GM11168 (cell line): ENCODE measurements around the gene C1QL4.
"Not testable (repeated sequence)": the region's sequence is repeated elsewhere in the genome, so short reads cannot be mapped to it uniquely, and the experiment has no call there.

Source experiments
- in situ Hi-C: fragments of 300-500 bp; cut with MboI; formaldehyde crosslinking; loops from one replicate; pipeline ENCODE4 v1.12.0; 2022; ENCODE audit warnings: low sequenced_read_pairs; ENCODE audit not compliant: unreplicated experiment

Gene C1QL4

DNA sequence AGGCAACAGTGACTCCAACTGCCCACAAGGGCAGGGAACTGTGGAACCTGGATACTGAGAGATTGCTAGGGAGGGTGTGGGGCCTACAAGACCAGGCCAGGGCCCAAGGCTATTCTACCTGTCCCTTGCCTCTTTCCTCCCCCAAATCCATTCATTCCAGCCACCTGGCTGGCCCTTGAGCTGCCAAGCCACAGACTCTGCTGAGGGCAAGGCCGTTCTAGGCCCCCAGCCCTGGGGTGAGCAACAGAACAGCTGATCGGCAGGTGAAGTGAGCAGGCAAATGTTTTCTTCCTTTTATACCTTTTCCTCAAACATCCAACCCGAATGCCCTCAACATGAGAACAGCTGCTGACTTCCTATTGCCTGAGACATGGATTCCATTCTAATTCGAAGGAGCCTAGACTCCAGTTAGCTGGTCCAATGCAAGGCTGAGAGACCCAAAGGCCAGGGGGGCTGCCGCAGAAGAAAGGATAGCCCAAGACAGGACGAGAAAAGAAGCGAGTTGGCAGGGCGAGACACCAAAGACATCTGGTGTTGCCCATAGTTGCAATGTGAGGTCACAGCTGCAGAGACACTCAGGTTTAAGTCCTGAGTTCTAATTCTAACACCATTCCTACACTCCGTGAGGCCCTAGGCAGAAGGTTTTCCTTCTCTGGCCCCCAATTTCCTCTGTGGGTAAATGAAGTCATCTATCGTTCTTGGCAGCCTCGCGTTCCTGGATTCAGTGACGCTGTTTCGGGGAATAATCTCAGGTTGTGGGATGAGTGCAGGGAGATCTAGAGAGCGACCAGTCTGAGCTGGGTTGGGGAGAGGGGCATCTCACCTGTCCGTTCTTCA, 1.7 kb downstream of the C1QL4 start:
- in situ Hi-C loops: loop anchor here (5.0 kb wide), 1 partner anchor 43 kb away; no protein-coding TSS in a partner anchor

DNA sequence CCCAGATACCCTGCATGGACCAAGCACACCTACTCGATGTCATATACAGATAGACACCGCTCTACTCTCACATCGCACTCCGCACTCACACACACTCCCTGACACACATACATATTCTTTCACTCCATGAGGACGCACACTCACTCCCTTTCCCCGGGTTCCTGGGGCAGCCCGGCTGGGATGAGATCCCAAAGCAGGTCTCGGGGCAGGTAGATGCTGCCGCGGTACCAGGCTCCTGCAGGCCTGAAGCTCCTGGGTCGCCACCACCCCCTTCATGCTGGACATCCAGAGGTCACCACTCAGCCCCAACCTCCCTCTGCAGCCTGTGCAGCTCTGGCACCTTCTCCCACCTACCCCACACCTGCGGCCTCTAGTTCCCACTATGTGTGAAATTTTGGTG, 2.3 kb downstream of the C1QL4 start:
- in situ Hi-C loops: loop anchor here (5.0 kb wide), 1 partner anchor 42 kb away; no protein-coding TSS in a partner anchor

DNA sequence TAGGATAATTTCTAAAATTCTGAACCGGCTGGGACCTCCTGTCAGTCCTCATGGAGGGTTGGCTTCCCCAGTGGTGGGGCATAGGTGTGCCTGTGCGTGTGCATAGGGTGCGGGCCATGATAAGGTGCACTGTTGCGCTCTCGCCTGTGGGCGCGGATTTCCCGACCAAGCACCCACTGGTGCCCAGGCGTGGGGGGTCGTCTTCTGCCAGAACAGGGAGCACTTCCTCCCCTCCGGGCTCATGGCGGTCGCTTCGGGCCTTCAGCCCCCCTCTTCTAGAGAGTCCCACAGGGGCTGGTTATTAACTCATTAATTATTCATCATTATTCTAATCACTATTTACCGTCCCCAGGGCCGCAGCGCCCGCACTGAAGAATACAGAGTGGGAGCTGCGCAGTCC, 2.8 kb downstream of the C1QL4 start:
- in situ Hi-C loops: no loop called here

DNA sequence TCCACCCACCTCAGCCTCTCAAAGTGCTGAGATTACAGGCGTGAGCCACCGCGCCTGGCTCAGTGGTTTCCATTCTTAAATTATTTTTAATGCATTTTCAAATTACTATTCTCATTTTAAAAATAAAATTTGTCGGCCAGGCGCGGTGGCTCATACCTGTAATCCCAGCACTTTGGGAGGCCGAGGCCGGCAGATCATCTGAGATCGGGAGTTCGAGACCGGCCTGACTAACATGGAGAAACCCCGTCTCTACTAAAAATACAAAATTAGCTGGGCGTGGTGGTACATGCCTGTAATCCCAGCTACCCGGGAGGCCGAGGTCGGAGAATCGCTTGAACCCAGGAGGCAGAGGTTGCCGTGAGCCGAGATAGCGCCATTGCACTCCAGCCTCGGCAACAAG, 3.2 kb downstream of the C1QL4 start:
- in situ Hi-C loops: not testable (repeated sequence)

DNA sequence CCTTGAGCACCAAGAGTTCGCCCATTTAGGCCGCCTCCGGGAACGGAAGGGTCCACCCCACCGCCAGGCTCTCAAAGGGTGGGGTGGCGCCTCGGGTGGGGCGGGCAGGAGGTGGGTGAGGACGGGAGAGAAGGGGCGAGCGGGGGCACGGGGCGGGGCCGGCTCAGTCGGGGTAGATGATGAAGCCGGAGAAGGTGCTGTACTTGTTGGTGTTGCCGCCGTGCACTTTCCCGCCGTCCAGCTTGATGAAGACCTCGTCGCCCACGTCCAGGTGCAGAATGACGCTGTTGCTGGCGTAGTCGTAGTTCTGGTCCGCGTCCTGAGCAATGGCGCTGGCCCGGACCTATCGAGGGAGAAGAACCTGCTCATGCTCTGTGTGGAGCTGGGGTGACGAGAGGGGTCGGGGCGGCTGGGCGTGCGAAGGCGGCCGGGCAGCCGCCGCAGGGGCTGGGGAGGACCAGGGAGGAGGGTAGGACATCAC, 4.1 kb downstream of the C1QL4 start:
- in situ Hi-C loops: no loop called here

DNA sequence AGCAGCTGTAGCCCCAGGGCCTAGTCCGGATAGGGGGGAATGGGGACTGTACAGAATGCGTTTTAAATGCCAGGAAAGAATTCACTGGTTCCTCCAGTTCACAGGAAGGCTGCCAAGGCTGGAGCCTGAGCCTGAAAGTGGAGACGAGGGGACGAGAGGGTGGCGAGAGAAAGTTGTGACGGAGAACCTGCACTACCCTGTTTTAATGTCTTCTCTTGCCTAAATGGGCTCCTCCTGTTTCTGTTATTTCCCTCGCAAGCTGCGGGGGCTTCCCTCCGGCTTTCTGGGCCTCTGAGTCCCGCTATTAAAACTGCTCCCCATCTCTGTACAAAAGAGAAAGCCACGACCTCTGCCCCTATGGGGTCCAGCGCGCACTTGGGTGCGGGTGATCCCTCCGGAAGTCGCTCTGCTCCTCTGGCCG, 4.5 kb downstream of the C1QL4 start:
- in situ Hi-C loops: no loop called here

DNA sequence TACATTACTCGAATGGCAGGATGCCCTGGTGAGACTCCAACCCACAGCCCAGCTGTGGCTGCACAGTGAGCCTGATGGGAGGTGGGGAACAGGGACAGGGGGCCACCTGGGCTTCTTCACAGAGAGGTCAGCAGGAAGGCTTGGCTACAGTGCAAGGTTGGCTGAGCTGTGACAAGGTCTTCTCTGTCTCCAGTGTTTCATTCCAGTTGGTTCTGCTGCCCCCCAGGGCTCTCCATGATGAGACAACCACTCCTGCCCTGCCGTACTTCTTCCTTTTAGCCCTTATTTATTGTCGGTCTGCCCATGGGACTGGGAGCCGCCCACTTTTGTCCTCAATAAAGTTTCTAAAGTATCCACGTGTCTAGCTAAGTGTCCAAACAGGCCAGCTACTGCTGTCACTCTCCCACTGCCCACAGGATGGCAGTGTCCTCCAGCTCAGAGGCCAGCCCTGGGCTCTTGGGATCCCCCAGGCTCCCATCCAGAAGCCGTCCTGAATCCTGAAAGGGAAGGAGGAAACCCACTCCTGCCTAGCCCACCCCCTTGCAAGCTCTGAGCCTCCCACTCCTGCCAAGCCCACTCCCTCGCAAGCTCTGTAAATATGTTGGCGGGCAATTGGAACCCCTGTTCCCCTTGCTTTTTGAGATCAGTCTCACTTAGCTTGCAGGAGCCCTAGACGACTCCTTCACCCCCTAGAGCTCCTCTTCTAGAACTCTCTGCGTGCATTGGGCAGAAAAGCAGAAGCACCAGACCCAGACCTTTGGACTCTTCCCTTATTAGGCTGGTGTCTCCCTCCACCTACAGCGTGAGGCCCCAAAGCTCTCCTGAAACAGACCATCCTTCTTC, 5.4 kb downstream of the C1QL4 start:
- in situ Hi-C loops: no loop called here

DNA sequence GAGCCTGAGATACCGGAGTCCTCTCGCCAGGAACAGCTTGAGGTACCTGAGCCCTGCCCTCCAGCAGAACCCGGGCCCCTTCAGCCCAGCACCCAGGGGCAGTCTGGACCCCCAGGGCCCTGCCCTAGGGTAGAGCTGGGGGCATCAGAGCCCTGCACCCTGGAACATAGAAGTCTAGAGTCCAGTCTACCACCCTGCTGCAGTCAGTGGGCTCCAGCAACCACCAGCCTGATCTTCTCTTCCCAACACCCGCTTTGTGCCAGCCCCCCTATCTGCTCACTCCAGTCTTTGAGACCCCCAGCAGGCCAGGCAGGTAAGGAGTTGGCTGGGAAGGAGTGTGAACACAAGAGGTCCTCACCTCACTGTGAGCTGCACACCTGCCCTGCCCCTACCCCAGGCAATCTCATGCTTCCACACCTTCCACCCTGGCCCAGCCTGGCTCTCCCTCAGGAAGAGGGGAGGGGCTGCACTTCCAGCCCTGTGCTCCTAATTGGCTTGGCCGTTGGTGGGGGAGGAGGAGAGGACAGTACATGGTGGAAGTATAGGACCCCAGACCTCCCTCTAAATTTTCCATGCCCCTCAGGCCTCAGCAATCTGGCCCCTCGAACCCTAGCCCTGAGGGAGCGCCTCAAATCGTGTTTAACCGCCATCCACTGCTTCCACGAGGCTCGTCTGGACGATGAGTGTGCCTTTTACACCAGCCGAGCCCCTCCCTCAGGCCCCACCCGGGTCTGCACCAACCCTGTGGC, 6.2 kb downstream of the C1QL4 start:
- in situ Hi-C loops: no loop called here

DNA sequence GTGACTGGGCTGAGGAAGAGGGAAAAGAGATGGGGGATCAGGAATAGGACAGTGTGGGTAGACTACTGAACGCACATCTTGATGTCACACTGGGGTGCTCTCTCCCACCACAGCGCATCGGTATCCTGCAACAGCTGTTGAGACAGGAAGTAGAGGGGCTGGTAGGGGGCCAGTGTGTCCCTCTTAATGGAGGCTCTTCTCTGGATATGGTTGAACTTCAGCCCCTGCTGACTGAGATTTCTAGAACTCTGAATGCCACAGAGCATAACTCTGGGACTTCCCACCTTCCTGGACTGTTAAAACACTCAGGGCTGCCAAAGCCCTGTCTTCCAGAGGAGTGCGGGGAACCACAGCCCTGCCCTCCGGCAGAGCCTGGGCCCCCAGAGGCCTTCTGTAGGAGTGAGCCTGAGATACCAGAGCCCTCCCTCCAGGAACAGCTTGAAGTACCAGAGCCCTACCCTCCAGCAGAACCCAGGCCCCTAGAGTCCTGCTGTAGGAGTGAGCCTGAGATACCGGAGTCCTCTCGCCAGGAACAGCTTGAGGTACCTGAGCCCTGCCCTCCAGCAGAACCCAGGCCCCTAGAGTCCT, 6.9 kb downstream of the C1QL4 start:
- in situ Hi-C loops: no loop called here

DNA sequence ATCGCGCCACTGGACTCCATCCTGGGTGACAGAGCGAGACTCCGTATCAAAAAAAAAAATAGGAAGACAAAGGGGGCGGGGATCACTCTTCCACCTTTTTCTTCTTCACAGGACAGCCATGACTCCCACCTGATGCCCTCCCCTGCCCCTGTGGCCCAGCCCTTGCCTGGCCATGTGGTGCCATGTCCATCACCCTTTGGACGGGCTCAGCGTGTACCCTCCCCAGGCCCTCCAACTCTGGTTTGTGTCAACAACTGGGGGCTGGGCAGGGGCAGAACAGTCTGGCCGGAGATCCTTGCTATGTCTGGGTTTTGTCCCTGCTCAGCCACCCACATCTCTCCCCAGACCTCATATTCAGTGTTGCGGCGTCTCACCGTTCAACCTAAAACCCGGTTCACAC, 8.2 kb downstream of the C1QL4 start:
- in situ Hi-C loops: no loop called here

DNA sequence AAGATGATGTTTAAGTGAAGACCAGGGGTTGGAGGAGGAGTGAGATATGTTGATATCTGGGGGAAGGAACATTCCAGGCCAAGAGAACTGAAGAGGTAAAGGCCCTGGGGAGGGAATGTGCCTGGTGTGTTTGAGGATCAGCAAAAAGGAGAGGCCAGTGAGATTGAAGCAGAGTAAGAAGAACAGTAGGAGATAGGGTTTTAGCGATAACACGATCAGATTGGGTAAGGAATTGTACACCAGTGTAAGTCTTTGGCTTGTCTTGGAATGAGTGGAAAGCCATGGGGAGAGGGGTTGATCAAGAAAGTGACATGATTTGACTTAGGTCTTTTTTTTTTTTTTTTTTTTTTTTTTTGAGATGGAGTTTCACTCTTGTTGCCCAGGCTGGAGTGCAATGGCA, 9.1 kb downstream of the C1QL4 start:
- in situ Hi-C loops: no loop called here

DNA sequence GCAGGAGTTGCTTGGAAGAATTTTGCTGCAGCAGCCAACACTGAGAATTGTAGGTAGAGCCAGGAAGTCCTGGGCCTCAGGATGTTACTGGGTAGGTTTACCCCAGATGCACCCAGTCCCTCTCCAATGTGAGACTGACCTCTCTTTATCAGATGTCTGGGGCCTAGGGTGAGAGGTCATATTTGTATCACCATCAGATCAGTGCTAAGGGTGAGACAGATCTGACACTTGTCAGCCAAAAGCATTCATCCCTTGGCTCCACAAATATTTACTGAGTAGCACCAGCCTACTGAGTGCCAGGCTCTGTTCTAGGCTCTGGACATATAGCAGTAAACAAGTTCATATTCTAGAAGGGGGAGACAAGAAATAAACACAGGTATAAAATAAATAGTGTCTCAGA, 9.6 kb downstream of the C1QL4 start:
- in situ Hi-C loops: no loop called here

DNA sequence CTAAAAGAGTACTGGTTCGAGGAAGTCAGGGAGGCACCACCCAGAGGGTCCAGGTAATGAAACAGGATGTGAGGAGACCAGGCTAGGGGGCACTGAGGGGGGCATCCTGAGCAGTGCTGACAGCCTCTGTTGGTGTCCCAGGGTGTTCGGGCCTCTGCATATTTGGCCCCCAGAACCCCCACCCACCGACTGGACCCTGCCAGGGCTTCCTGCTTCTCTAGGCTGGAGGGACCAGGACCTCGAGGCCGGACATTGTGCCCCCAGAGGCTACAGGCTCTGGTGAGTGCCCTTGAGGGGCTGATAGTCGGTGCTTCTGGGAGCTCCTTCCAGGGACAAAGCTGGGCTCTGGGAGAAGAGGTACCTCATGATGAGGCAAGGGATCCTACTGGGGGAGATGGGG, 11.4 kb downstream of the C1QL4 start:
- in situ Hi-C loops: no loop called here

DNA sequence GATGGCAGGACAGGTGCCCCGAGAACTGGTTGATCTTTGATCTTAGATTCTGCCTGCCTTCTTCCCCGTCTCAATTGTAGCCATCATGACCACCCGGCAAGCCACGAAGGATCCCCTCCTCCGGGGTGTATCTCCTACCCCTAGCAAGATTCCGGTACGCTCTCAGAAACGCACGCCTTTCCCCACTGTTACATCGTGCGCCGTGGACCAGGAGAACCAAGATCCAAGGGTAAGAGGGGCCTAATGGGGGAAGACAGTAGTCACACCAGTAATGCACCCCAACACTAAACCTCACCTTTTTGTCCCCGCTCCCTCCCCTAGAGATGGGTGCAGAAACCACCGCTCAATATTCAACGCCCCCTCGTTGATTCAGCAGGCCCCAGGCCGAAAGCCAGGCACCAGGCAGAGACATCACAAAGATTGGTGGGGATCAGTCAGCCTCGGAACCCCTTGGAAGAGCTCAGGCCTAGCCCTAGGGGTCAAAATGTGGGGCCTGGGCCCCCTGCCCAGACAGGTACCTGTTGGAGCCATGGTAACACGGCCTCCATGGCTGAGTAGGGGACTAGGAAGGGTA, 13.4 kb downstream of the C1QL4 start:
- in situ Hi-C loops: no loop called here

DNA sequence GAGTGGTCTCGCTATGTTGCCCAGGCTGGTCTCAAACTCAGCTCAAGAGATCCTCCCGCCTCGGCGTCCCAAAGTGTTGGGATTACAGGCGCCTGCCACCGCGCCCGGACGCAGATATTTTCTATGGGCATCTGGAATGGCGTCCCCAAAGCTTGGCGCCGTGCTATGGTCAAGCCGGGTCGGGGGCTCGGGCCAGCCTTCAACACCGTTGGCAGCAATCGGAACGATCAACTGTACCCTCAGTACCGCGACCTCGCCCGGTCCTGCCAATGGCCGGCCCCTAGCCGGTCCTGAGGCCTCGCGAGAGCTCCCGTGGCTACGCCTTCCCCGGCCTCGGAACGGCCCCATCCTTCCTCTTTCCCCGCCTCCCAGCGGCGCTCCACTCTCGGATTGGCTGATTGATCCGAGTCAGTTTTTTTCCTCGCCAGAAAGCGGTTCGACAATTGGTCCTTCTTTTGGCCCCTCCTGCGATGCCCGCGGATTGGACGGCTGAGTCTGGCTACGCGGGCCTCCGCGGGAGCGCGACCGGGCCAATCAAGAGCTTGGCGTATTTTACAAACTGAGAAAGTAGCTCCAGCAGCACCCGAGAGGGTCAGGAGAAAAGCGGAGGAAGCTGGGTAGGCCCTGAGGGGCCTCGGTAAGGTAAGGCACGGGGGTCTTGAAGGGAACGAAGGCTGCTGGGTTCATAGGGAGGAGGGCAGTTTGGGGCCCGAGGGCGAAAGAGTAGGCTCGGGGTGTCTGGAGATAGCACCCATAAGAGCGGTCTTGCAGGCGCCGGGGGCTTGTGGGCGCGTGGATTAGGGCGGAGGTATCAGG, 14.1 kb downstream of the C1QL4 start, which contains the start of gene TROAP:
TROAP (plus strand) TSS at position 548 of the 816 bp plus-strand sequence. CDS start 354 bp downstream, outside the sequence.
- in situ Hi-C loops: no loop called here

DNA sequence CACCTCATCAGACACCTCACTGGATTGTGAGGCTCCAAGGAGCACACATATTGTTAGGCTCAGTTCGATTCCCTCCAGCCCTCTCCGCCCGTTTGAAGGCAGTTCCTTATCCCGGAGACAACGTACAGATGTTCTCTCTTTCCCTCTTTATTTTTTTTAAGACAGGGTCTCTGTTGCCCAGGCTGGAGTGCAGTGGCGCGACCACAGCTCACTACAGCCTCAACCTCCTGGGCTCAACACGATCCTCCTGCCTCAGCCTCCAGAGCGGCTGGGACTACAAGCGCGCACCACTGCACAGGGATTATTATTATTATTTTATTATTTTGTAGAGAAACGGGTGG, 14.7 kb downstream of the C1QL4 start:
- in situ Hi-C loops: no loop called here

DNA sequence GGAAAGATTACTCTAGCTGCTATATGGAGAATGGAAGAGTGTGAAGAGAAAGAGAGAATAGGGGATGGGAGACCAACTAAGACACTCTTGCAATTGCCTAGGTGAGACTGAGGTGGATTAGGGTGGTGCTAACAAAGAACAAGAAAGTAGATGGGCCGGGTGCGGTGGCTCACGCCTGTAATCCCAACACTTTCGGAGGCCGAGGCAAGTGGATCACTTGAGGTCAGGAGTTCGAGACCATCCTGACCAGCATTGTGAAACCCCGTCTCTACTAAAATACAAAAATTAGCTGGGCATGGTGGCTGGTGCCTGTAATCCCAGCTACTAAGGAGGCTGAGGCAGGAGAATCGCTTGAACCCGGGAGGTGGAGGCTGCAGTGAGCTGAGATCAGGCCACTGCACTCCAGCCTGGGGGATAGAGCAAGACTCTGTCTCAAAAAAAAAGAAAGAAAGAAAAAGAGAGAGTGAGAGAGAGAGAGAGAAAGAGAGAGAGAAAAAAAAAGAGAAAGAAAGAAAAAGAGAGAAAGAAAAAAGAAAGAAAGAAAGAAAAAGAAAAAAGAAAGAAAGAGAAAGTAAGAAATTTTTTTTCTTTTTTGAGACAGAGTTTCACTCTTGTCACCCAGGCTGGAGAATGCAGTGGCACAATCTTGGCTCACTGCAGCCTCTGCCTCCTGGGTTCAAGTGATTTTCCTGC, 16.4 kb downstream of the C1QL4 start:
- in situ Hi-C loops: not testable (repeated sequence)

DNA sequence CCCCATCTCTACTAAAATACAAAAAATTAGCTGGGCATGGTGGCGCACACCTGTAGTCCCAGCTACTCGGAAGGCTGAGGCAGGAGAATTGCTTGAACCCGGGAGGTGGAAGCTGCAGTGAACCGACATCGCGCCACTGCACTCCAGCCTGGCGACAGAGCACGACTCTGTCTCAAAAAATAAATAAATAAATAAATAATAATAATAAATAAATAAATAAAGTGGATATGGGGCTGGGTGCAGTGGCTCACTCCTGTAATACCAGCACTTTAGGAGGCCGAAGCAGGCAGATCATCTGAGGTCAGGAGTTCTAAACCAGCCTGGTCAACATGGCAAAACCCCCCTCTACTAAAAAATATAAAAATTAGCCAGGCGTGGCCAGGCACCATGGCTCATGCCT, 19.9 kb downstream of the C1QL4 start:
- in situ Hi-C loops: not testable (repeated sequence)
